ENCODE measurements around the gene ADAP1. TPM values are rescaled to one million over a fixed set of nuclear protein-coding genes. Genes with fewer than 3 reads are reported as not detected.
A peak's percentile ranks its signal among the peaks of the same experiment; 100 is the strongest.
"Not testable (repeated sequence)": the region's sequence is repeated elsewhere in the genome, so short reads cannot be mapped to it uniquely, and the experiment has no call there.

ADAP1 gene
- 9.4 and 11.9 TPM in 2 replicates for total RNA-seq

GRCh38 chr7:954330-955238 lies at the start of gene ADAP1:
Gene ADAP1 (minus strand): TSS chr7:954680. CDS start chr7:954477, 203 bp downstream.
- H3K9me3 Mint-ChIP-seq, result no peaks in the 10 kb centered on the region

GRCh38 chr7:1002445-1002844 lies 48.0 kb upstream of the ADAP1 start:
- H3K9me3 Mint-ChIP-seq; H3K27me3 Mint-ChIP-seq; DNase-seq; H3K4me3 Mint-ChIP-seq; ATAC-seq (ENCODE audit: low read depth); POLR2A ChIA-PET; H3K27ac Mint-ChIP-seq; CTCF ChIA-PET: not testable (repeated sequence)
- H3K36me3 Mint-ChIP-seq (ENCODE audit: low read depth), result peaks cover 29% of the 10 kb centered on the region
- peaks cover 37% of the 10 kb centered on the region for H3K4me1 Mint-ChIP-seq
- intact Hi-C loops (cut with micrococcal nuclease), result loop anchor here (5.0 kb wide), 1 partner anchor 40 kb away; the partner anchor contains the start of gene GPR146

More at GRCh38 chr7:954330-955238, at the start of gene ADAP1:
- Mint-ChIP-seq H3K4me3 (peak within 1 kb of the TSS; percentile 70), H3K4me1 (peaks cover 18% of the 10 kb centered on the region), H3K36me3 (ENCODE audit: low read depth) (no peaks in the 10 kb centered on the region), H3K27ac (no peak within 1 kb of the TSS), H3K27me3 (peaks cover 10% of the 10 kb centered on the region)
- no peak for TF ChIP-seq CTCF (IDR thresholded peaks at IDR 0.05)
- ChIA-PET POLR2A (interaction anchor here (0.7 to 1.3 kb wide), 5 partner anchors 18 to 42 kb away, joined by 3 to 8 read pairs (median 4); partner anchors contain the start of gene COX19), CTCF (interaction anchor here (0.8 to 1.6 kb wide), 3 partner anchors 17 to 46 kb away, joined by 3 to 4 read pairs (median 3); no protein-coding TSS in a partner anchor)
- ATAC-seq (ENCODE audit: low read depth), result peak; percentile 73
- peak; percentile 57 for DNase-seq
- intact Hi-C loops (cut with micrococcal nuclease), result loop anchor here (1.0 to 2.0 kb wide), 2 partner anchors 46 to 78 kb away; partner anchors contain the start of gene GET4

- intact Hi-C loops (cut with micrococcal nuclease), result loop anchor here (5.0 kb wide), 1 partner anchor 40 kb away; the partner anchor contains the start of gene GPR146
- H3K9me3 Mint-ChIP-seq; DNase-seq; H3K4me3 Mint-ChIP-seq; H3K27ac Mint-ChIP-seq; CTCF ChIA-PET; ATAC-seq (ENCODE audit: low read depth); POLR2A ChIA-PET; H3K27me3 Mint-ChIP-seq: not testable (repeated sequence)
- Mint-ChIP-seq H3K36me3 (ENCODE audit: low read depth) (peaks cover 31% of the 10 kb centered on the region), H3K4me1 (peaks cover 37% of the 10 kb centered on the region)
Observed at GRCh38 chr7:1002026-1002425, 47.5 kb upstream of the ADAP1 start.

- H3K4me1 Mint-ChIP-seq, result peaks cover 37% of the 10 kb centered on the region
- H3K4me3 Mint-ChIP-seq; DNase-seq; ATAC-seq (ENCODE audit: low read depth); H3K9me3 Mint-ChIP-seq; H3K27me3 Mint-ChIP-seq; H3K27ac Mint-ChIP-seq: not testable (repeated sequence)
- peaks cover 35% of the 10 kb centered on the region for H3K36me3 Mint-ChIP-seq (ENCODE audit: low read depth)
- ChIA-PET POLR2A (interaction anchor here (0.5 to 1.2 kb wide), 4 partner anchors 24 to 1019 kb away, joined by 3 to 7 read pairs (median 3); no protein-coding TSS in a partner anchor), CTCF (interaction anchor here (0.9 kb wide), 1 partner anchor 65 kb away, joined by 3 read pairs; no protein-coding TSS in a partner anchor)
- intact Hi-C loops (cut with micrococcal nuclease), result loop anchor here (5.0 kb wide), 1 partner anchor 41 kb away; the partner anchor contains the start of gene GPR146
Observed at GRCh38 chr7:1001069-1001770, 46.7 kb upstream of the ADAP1 start.

GRCh38 chr7:999941-1000935 lies 45.8 kb upstream of the ADAP1 start:
- Mint-ChIP-seq H3K27ac (peak overlapping the region; percentile 46), H3K4me1 (peaks cover 30% of the 10 kb centered on the region), H3K36me3 (ENCODE audit: low read depth) (peaks cover 30% of the 10 kb centered on the region), H3K9me3 (no peaks in the 10 kb centered on the region), H3K27me3 (no peaks in the 10 kb centered on the region), H3K4me3 (peak overlapping the region; percentile 7)
- ChIA-PET POLR2A (interaction anchor here (0.6 to 1.2 kb wide), 4 partner anchors 24 to 61 kb away, joined by 3 to 7 read pairs (median 3); no protein-coding TSS in a partner anchor), CTCF (interaction anchor here (0.9 to 10.0 kb wide), 2 partner anchors 63 to 66 kb away, joined by 3 to 331 read pairs; no protein-coding TSS in a partner anchor)
- intact Hi-C loops (cut with micrococcal nuclease), result loop anchor here (1.0 to 5.0 kb wide), 2 partner anchors 24 to 42 kb away; partner anchors contain the start of gene GPR146
- DNase-seq, result peak; percentile 41
- ATAC-seq (ENCODE audit: low read depth), result peak; percentile 55
- TF ChIP-seq CTCF (IDR thresholded peaks at IDR 0.05), result no peak
